ENCODE results near the gene AUTS2.

AUTS2 gene

DNA sequence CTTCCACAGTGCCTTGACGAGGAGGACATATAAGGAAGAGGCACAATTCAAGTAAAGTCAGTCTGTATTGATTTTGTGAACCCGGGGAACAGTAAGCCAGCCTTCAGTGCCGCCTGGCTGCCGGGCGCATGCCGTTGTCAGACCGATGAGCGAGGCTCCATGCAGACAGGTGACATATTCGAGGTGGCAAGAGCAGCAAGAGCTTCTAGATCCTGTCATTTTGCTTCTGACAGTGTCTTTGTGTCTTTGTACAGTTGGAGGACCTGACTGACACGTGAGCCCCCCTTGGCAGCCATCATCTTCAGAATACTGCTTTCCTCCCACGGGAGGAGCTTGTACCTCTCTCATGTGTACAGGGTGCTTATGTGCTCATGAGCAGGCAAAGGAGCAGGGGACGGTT, 1146.2 kb downstream of the AUTS2 start:
- DNase-seq (ENCODE audit: low read depth), result no peak

DNA sequence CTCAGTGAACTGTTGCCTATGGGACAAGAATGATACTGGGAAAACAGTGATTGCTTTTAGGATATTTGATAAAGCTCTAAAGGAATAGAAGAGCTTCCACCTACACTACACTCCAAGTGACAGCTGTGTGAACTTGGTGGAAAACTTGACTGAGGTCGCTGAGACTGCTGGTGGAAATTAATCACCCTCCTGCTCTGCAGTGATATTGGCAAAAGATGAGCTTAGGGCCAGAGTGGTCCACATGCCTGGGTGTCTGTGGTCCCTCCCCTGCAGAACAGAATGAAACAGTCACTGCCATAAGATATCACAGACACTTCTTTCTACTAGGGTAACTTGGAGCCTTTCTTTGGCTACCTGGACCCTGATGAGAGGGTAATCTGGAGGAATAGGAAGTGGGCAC, 1151.6 kb downstream of the AUTS2 start:
- DNase-seq (ENCODE audit: low read depth), result no peak

DNA sequence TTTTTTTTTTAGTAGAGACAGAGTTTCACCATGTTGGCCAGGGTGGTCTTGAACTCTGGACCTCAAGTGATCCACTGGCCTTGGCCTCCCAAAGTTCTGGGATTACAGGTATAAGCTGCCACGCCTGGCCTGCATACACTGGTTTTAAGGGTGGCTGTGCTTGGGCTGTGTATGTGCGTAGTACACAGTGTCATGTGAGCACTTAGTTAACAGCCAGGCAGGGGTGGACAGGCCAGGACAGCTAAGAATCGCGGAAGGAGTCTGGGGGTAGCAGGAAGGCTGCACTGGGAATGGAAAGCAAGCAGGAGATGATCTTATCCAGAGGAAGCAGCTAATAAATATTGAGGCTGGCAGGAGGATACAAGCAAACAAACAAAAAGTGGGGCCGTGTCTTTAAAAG, 1153.6 kb downstream of the AUTS2 start:
- DNase-seq (ENCODE audit: low read depth), result no peak

DNA sequence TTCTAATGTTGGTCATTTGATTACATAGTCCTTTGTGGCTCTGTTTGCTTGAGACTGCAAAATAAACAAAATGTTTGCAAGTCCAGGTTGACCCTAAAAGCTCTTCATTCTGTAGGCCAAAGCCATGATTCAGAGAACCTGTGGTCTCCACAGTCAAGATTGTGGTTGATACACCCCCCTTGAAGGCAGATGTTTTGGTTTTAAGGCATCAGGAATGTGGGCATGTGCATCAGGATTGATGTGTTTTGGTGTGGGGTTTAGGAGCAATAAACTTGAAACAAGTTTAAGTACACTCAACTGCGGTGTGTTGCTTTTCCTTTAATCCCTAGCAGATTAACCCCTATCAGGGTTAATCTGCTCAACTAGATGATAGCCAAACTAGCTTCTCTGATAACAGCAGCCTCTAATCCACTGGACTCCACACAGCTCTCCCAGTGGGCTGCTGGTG, 1154.5 kb downstream of the AUTS2 start:
- DNase-seq (ENCODE audit: low read depth), result no peak

DNA sequence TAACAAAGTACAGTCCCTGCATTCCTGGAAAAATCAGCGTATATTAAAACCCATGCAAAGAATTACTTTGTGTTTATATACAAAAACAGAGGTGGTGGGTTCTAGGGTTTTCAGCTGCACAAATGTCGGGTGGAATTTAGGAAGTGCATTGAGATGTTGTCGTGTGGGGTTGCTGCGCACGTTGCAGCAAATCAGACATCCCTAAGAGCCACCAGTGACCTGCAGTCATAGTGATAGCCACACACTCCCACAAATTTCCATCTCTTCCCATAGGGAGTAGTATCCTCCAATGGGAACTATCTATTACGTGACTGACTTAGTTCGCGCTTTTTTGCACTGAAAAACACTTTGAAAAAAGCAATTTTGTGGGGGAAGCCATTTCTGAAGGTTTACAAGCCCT, 1158.5 kb downstream of the AUTS2 start:
- no peak for DNase-seq (ENCODE audit: low read depth)

DNA sequence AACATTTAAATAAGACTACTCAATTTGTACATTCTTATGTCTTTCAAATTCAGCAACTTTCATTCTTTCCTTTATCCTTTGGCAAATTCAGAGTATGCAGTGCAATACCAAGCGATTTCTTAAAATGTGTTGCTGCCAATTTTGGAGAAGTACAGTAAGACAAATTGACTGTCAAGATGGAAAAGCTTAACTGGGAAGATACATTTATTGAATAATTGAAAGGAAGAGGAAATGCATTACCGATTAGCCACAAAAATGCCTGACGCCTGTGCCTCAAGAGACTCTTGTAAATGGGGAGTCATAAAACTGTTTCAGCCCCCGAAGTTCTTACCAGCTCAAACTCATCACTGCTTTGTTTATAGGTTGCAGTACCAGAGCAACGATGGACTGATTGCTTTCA, 1160.4 kb downstream of the AUTS2 start:
- no peak for DNase-seq (ENCODE audit: low read depth)

DNA sequence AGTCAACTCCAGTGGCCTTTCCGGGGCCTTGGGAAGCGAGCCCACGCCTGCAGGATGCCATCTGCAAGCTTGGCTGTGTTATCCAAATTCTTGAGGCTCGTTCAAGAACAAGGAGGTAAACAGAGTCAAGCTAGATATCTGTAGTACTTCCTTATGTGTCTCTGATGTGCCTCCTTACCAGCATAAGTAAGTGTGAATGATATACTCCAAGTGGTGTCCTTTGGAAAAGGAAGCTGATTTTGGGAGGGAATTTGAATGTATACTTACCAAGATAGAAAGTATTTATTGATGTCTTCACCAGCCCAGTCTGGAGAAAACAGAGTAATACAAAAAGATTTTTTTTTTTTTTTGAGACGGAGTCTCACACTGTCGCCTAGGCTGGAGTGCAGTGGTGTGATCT, 1161.4 kb downstream of the AUTS2 start:
- DNase-seq (ENCODE audit: low read depth), result no peak

DNA sequence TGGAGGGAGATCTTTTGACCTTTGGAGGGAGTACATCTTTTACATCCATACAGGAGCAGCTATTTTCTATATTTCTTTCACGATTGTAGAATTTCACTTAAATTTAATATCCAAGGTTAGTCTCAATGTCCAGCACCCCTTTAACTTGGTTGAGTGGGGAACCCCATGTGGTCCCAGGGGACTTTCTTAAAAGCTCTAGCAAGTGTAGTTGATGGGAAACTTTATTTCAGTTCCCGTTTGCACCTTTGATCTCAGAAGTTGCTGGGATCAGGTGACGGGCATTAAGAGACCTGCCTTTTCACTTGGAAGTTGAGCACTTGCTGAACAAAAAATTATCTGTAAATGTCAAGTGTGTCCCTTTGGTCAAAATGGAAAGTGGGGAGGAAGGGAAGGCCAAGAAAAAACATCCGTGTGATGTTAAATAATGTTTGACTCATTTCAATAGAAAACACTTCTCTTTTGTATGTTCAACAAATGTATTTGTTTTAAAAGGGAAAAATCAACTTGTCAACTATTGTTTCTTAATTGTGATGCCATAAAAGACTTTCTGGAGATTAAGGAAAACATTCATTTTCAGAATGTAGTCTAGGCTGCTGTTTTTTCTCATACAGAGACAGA, 1163.5 kb downstream of the AUTS2 start:
- DNase-seq (ENCODE audit: low read depth), result no peak

DNA sequence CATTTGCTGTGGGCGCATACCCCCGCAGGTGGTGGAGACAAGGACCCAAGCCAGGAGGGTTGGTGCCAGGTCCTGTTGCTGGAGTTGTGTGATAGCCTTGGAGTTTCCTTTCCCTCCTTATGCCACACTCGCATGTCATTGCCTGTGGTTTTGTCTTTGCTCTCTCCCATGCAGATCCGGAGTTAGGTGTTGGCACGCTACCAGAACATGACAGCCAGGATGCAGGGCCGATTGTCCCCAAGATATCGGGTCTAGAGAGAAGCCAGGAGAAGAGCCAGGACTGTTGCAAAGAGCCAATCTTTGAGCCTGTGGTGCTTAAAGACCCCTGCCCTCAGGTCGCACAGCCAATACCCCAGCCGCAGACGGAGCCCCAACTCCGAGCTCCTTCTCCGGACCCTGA, 1164.4 kb downstream of the AUTS2 start:
- no peak for DNase-seq (ENCODE audit: low read depth)

DNA sequence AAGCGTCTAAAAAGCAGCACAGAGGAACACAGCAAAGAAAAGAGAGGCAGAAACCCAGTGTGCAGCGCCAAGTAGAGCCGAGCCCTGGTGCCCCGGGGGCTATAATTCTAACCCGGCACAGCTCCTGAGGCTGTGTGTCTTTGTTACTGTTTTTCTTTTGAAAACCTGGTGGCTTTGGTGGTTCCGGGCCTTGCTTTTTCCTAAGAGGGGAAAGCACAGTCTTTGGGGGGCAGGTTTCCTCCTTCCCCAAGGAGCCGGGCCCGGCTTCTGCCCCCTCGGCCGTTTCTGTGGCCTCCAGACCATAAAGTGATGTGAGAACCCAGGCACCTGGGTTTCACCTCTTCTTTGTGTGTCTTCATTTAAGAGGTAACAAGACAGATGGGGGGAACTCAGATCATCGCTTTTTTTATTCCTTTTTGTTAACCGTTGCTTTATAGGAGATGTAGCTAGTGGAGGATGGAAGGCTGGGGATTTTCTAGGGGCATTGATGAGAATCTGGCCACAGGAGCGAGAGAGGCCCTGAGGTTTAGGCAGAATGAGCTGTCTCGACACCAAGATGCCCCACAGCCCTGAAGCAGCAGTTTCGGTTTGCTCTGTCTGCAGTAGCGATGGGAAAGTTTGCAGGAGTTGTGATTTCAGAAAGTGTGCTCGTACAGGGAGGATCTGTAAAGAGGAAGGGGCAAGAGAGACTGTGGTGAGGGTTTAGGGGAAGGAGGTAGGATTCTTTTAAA, 1165.9 kb downstream of the AUTS2 start:
- DNase-seq (ENCODE audit: low read depth), result no peak

DNA sequence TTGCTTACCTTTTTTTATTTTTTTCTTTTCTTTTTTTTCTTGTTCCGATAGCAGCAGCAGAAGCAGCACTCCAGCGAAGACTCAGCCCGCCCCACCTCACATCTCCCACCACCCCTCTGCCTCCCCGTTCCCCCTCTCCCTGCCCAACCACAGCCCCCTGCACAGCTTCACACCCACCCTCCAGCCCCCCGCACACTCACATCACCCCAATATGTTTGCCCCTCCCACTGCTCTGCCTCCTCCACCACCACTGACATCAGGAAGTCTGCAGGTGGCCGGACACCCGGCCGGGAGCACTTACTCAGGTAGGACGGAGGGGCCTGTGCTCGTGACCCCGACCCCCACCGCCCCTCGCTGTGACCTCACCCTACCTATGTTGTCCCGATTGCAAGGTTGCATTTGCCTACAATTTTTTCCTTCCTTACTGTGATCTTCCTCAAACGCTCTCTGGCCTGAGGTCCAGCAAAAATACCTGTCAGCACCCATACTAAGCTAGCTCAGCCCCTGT, 1166.5 kb downstream of the AUTS2 start:
- DNase-seq (ENCODE audit: low read depth), result no peak

DNA sequence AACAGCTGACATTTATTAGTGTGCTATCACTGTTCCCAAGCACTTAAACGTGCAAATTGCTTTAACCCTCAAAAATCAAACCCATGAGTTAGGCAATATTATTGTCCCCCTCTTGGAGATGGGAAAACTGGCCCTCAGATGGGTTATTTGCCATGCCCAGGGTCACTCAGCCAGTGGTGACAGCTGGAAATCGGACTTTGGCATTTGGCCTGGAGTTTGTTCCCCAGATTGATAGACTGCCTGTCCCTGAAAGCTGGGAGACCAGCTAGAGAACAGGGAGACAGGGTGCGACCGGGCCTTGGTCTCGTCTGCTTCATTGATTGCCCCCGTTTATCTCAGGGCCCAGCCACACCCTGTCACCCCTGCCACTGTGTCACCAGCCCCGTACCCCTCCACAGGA, 1167.4 kb downstream of the AUTS2 start:
- DNase-seq (ENCODE audit: low read depth), result no peak

DNA sequence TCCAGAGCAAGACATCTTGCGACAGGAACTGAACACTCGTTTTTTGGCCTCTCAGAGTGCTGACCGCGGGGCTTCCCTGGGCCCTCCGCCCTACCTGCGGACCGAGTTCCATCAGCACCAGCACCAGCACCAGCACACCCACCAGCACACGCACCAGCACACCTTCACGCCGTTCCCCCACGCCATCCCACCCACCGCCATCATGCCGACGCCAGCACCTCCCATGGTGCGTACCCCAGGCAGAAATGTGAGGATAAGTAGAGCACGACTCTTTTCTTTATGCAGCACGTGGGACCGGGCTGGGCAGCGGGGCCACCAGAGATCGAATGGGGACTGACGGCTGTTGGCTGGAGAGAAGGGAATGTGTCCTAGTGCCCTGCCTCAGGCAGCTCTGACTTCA, 1167.8 kb downstream of the AUTS2 start:
- DNase-seq (ENCODE audit: low read depth), result no peak

DNA sequence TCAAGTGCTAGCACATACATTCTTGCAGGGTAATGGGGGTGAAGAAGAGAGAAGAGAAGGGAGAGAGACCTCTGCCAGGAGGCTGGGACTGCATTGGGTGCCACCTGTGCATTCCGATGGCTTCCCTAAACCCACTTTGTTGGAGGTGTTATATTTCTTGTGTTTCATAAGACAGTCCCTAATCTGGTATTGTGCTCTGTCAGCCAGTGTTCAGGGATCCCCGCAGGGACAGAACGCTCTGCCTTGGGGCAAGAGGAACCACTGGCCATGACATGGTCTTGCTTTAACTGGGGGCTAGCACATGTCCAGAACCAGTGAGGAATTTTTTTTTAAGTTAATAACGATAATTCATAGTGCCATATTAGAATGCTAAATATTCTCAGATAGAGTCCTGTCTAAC, 1168.4 kb downstream of the AUTS2 start:
- no peak for DNase-seq (ENCODE audit: low read depth)

DNA sequence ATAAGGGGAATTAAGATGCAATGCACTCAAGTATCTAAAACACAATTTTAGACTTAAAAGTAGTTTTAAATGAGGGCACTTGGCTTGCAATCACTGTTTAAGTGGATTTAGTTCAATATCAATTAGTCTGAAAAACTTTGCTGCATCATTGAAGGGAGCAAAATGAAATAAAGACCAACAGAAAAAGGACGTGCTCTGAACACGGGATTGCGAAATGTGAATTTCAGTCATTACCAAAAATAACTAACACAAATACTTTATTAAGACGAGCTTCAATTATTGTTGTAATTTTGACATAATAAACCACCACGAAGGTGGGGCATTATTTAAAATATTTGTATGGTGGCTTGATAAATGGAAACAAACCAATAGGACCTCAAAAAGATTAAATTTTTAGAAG, 1171.9 kb downstream of the AUTS2 start:
- DNase-seq (ENCODE audit: low read depth), result no peak

DNA sequence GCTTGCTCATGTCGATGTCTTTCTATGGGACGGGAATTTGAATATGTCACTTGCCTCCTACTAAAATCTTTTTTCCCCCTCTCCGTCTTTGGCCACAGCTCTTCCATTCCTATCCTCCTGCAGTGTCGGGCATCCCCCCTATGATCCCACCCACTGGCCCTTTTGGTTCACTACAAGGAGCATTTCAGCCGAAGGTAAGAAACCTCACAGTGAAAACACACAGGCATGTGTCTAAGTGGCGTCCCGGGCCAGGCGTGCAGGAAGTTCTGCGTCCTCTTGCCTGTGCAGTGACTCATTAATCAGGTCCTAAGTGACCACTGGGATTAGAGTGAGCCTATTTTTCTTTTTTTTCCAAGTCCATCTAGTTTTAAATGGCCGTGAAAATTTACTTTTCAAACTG, 1173.2 kb downstream of the AUTS2 start:
- no peak for DNase-seq (ENCODE audit: low read depth)

DNA sequence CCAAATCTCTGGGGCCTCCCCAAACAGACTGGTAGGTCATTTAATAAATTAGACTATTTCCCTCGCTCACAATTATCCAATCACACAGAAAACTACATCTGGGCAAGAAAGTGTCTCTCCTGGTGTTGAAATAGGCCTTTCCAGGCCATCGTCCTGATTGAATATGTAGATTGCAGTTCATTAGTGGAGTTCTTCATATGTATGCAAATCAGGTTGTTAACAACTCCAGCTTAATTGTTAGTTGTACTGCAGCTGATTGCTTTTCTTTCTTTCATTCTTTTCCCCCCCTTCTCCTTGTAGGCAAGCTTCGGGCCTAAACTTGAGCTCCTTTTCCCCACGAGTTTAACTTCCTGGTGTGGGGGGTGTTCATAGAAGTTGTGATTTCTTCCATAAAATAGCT, 1174.6 kb downstream of the AUTS2 start:
- no peak for DNase-seq (ENCODE audit: low read depth)

DNA sequence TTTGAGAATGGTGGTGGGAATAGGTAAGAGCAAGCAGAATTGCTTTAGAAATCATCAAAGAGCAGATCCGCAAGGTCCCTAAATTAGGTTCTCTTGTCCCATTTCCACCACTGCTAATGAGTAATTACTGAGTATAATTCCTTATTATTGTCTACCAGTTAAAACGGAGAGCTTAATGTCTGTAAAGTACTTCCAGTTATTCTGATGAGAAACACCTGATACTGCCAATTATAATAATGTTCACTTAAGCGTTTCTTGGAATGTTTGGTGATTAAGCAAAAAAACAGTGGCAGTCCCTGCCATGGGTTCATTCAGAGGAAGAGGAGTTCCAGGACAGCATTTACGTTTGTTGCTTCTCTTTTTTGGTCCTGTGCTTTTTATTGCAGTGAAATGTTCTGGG, 1175.1 kb downstream of the AUTS2 start:
- DNase-seq (ENCODE audit: low read depth), result no peak

DNA sequence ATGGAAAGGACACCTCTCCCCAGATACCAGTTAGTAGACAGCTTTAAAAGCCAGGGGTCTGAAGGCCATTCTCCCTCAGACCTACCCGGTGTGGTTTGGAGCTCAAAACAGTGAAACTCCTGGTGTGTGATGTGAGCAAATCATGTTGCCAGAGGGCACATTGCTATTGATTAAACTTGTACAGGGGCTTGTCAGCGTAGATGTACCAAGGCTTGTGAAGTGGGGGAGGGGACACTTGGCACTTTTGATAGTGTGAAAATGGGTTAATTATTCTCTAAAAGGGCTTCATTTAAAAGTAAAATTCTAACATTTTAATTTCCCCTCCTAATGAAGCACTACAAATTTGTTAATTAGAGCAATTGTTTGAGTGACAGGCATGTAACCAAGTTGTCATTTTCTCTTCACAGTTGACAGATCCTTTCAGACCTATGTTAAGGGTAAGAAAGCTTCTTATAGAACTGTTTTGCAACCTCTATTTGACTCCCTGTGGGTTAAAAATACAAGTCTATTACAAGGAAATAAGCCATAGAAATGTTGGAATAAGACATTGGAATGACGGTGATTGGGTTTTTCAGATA, 1176.8 kb downstream of the AUTS2 start:
- no peak for DNase-seq (ENCODE audit: low read depth)

DNA sequence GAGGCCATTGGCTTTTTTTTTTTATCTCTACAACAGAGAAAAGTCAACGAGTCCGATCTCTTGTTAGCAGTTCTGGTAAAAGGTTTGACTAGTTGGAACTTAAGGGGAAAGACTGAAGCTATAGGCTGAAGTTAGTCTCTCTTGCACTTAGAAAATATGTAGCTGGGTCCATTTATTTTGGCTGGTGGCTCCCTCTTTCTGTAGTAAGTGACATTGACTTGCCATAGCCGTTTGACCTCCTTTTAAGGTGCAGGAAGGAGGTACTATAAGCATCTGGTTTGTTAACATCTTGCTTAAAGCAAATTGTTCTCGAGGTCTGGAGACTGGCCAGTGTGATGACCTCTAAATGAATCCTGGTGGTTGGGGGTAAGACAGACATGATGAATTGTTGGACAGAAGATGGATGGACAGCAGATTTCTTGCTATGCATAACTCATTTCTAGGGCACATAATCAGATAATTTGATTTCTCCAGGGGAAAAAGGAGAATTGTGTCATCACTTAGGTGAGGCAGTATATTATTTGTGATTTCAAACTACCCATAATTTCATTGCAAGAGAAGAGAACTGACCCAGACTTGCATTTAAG, 1177.4 kb downstream of the AUTS2 start:
- DNase-seq (ENCODE audit: low read depth), result no peak

DNA sequence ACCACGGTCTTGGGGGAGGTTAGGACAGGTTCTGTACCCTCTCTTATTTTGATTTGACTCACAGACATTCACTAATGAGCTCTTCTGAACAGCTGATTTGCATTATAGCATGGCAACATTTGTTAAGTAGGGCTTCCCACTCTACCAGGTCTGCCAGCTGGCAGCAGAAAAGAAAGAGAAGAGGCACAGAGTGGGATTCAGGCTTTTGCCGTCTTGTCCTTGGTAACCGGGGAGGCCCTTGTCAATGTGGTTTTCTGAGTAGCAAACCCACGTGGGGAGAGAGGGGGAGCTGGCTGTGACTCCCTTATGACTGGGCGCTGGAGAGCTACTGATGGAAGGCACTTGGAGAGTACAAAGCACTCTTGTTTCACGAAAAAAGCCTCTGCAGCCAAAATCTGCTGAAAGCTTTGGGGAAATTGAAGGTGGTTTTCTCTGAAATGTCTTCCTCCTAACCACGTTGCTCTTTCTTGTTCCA, 1178.4 kb downstream of the AUTS2 start:
- DNase-seq (ENCODE audit: low read depth), result no peak

DNA sequence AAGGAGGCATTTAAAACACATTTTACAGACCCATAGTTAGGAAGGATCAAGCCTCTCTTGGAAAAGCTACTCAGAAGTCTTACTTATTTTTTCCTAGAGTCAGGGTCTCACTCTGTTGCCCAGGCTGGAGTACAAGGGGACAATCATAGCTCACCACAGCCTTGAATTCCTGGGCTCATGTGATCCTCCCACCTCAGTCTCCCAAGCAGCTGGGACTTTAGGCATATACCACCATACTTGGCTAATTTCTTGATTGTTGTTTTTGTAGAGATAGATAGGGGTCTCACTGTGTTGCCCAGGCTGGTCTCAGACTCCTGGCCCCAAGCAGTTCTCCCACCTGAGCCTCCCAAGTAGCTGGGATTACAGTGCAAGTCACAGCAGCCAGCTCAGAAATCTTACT, 1179.0 kb downstream of the AUTS2 start:
- DNase-seq (ENCODE audit: low read depth), result no peak

DNA sequence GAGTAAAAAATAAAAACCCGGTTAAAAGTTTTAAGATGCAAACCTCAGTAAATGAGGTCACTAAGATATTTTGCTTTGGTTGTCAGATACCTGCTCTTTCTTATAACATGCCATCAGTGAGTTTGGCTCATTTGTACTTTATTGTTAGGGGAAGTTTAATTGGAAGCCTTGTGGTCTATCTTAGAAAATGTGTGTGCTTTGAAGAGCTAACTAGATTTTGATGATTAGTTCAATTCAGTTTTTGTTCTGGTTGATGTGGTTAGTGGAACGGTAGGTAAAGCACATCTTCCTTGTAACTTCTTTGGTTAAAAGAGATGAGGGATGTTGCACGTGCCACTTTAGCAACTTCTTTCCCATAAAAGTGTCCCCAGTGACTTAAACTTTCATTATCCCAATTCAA, 1180.3 kb downstream of the AUTS2 start:
- DNase-seq (ENCODE audit: low read depth), result no peak
